G401.6 (cell line): ENCODE measurements around the gene MRPS34.
"Not testable (repeated sequence)": the region's sequence is repeated elsewhere in the genome, so short reads cannot be mapped to it uniquely, and the experiment has no call there.

ENCODE experiments used
- FAIRE-seq: peaks from 2 replicates; lab custom pipeline; 2012; peaks lifted over from hg19 to GRCh38; lab: Jason Lieb, UNC

Gene MRPS34

DNA sequence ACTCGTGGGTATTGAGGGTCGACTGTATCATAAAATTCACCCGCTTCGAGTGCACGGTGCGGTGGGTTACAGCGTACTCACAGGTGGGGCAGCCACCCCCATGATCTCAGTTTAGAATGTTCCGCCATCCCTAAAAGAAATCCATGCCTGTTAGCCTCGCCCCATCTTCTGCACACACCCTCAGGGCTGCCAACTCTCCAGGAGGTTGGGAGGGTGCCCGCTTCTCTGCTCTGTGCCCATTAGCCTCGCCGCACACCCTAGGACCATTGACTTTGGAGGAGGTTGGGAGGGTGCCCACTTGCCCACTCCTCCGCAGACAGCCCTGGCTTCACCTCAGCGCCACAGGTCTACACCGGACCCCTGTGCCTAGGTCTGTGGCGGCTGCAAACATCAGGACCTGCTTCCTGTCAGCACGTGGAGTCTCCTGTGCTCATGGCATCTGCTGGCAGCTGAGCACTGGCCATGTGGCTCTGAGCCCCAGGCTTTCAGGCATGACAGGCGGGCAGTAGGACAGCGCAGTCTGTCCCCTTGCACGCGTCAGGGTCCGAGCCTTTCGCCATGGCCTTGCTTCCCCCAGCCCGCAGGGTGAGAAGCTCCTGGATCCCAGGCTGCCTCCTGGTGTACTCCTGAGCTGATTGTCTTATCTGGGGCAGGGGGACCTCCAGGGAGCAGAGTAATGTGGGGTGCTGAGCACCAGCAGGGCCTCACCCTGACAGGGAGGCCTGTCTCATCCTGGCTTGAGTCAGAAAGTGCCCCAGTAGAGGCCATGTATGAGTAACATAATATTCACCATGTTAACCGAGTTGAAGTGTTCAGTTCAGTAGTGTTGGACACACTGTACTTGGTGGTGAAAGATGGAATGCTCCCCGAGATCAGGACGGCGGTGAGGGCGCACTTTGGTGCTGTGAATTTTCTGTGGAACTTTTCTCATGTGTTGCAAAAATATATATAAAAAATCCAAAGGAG, 23.5 kb downstream of the MRPS34 start:
- no peak for FAIRE-seq

GRCh38 chr16:1747934-1748333, 25.0 kb downstream of the MRPS34 start:
- no peak for FAIRE-seq

DNA sequence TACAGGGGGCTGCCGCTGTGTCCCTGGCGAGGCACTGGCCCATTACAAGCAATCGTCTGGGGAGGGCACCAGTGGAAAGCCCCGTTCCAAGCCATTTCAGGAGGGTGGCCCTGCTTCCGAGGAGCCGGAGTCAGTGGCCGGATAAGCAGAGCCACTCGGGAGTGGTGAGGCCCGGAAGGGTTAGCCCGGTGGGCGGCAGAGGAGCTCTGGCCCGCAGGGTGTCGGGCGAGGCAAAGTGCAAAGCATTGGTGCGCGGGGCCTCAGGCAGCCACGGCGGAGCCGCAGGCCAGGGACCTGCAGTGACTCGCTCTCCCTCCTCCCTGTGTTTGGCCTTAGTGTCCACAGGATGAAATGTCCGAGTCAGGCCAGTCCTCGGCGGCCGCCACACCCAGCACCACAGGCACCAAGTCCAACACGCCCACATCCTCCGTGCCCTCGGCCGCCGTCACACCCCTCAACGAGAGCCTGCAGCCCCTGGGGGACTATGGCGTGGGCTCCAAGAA, 26.2 kb downstream of the MRPS34 start:
- no peak for FAIRE-seq

DNA sequence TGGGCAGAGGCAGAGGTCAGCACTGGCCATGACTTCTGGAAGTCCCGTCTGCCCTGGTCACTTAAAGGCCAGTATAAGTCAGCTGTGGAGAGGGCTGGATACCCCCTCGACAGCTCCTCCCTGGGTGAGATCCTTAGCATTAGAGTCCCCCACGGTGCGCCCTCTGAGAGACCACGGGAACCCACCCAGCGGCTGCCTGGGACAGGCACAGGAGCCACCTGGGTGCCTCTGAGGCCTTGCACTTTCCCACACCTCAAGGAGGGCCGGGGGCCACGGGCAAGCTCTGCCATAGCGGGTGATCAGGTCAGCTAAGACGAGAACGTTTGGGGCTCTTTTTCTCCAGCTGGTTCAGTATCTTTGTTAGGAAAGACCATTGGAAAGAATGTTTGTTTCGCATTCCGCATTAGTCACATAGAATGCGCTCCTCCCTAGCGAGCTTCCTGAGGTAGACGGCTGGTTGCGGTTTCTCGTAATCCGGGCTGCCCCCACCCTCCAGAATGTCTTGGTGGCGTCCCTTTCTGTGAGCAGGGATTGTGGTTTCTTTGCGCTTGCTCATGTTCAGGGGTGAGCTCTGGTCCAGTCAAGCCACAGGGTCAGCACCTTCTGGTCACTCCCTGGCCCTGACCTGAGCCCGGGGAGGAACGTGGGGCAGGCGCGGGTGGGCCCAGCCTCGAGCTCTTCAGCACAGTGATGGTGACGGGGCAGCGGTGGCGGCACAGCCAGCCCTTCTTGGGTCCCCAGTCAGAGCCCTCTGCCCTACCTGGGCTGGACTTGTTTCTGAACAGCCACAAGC, 26.8 kb downstream of the MRPS34 start:
- FAIRE-seq = no peak

- no peak for FAIRE-seq
These were observed 27.6 kb downstream of the MRPS34 start for GRCh38 chr16:1745181-1745899.

GRCh38 chr16:1744338-1744840, 28.5 kb downstream of the MRPS34 start:
- FAIRE-seq = no peak

GRCh38 chr16:1743376-1744337, 29.3 kb downstream of the MRPS34 start:
- FAIRE-seq = no peak

DNA sequence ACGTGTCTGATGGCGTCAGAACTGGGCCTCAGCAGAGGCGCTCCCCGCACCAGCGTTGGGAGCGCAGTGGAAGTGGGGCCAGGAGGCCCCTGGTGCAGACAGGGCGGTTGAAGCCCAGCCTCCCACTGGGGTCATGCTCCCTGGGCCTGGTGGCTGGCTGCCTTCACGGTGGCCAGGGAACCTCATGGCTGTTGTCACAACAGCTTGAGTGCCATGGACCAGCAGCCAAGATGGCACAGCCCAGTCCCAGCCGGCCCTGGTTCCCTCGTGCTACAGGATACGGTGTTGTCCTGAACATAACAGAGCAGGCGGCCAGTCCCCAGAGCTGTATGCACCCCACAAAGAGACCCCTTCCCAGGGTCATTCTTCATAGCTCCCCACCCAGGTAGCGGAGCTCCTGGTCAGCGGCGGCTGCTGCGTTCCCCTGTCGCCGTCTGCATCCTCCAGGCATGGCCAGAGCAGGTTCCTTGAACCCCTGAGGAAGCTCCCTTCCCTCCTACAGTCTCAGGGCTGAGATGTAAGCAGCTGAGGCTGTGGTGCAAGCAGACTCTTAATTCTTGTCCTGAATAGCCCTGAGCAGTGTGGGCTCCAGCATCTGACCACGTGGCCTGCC, 31.3 kb downstream of the MRPS34 start:
- no peak for FAIRE-seq

- no peak for FAIRE-seq
These were observed 32.0 kb downstream of the MRPS34 start for GRCh38 chr16:1740781-1741490.

GRCh38 chr16:1740234-1740633, 32.7 kb downstream of the MRPS34 start:
- no peak for FAIRE-seq

DNA sequence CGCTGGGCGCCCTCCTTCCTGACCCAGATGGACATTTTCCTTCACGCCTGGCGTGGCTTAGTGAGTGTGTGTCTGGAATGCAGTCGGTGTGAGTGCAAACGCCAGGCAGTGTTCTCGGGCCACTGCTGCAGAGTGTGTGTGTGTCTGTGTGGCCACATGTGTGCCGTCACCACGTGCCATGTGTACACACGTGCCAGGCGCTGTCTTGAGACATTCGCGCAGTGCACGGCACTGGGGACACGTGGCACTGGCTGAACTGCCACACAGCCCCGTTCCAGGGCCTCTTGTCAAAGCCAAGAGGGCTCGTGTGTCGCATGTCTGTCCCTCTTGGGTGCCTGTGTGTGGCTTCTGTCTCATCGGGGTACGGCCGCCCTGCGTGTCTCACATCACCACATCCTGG, 38.1 kb downstream of the MRPS34 start:
- FAIRE-seq = no peak

DNA sequence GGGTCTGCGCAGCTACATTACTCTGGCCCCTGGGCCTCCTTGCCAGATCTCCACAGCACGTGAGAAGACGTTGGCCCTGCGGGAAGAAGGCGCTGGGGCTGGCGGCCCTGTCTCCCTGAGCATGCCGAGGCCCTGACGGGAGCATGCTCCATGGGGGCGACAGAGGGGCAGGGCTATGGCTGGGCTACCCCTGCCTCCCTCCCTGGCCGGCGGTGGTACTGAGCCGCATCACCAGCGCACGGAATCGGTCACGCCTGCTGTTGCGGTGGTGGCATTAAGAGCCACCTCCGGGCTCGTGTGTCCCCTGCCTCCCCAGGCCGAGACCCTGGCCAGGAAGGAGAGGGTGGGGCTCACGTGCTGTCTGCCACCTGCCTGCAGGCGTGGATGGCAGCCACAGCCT, 38.8 kb downstream of the MRPS34 start:
- no peak for FAIRE-seq

DNA sequence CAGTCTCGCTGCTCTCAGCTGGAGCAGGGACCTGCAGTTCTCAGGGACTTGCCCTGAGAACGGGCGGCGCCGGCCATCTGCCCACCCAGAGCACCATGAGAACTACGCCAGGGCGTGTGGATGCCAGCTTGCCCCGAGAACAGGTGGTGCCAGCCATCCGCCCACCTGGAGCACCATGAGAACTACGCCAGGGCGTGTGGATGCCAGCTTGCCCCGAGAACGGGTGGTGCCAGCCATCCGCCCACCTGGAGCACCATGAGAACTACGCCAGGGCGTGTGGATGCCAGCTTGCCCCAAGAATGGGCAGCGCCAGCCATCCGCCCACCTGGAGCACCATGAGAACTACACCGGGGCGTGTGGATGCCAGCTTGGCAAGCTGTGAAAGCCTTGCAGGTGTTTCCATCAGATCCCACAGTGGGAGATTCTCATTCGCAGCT, 40.4 kb downstream of the MRPS34 start:
- not testable (repeated sequence) for FAIRE-seq

- FAIRE-seq = no peak
These were observed 40.9 kb downstream of the MRPS34 start for GRCh38 chr16:1732071-1732470.

DNA sequence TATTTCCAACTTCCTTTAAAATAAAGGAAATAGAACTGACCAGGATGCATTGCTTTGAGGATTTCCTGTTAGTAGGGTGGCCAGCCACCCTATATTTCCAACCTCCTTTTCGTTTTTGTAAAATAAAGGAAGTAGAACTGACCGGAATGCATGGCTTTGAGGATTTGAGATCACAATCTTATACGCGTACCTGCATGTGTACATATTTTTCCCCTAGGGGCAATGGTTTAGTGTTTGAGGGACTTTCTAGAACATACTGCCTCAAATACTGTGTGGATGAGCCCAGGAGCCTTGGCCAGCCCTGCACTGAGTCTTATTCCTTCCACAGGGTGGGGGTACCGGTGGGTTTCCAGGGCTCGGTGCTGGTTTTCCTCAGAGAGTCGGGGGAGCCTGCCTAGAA, 41.3 kb downstream of the MRPS34 start:
- no peak for FAIRE-seq

- no peak for FAIRE-seq
These were observed 41.9 kb downstream of the MRPS34 start for GRCh38 chr16:1731073-1731472.

GRCh38 chr16:1729445-1729844, 43.5 kb downstream of the MRPS34 start:
- no peak for FAIRE-seq

- FAIRE-seq = no peak
These were observed 43.9 kb downstream of the MRPS34 start for GRCh38 chr16:1729026-1729425.

- no peak for FAIRE-seq
These were observed 45.0 kb downstream of the MRPS34 start for GRCh38 chr16:1727651-1728624.
